Measurements from ENCODE around the gene IL22RA1. TPM values are rescaled to one million over a fixed set of nuclear protein-coding genes. Genes with fewer than 3 reads are reported as not detected.

IL22RA1 gene
- total and polyA plus RNA-seq, 2 of the 8 experiments (the other 6 are each of a cell fraction or from before 2014, with no cell fraction given), result 0.17 to 0.32 TPM

DNA sequence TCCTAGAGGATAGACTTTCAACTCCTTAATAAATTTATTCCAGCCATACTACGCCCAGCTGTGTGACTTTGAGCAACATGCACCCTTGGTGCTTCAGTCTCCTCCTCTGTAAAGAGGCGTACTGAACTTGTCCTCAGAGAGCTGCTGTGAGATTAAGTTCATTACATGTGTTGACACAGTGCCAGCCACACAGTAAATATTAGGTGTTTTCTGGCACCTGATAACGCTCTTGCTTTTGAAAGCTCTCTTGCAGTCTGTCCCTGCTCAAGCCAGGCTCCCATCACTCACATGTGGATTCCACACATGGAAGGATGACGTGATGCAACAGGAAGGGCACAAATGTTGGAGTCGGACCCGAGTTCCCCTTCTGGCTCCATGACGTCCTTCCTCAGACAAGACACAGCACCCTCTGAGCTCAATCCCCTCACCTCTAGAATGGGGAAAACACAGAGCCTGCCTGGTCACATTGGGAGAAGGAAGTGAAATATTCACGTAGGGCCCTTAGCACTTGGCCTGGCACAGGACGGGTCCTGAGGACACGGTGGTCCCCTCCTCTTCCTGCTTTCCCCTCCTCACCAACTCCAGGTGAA is 36.4 kb upstream of the IL22RA1 start (continued):
- TF ChIP-seq RAD21 (IDR thresholded peaks at IDR 0.05 in 1 of 2, conservative IDR thresholded peaks at IDR 0.05 in 1 of 2; ENCODE audit: low read depth in 2 of 2, low read length in 2 of 2) (no peak), CTBP2 (IDR thresholded peaks at IDR 0.05; ENCODE audit: borderline replicate concordance, insufficient read depth, insufficient read length, low read length) (no peak), RFX5 (IDR thresholded peaks at IDR 0.05; ENCODE audit: borderline replicate concordance, low read depth, low read length) (no peak), CBX5 (IDR thresholded peaks at IDR 0.05; ENCODE audit: low read depth, low read length) (no peak), RNF2 (IDR thresholded peaks at IDR 0.05; ENCODE audit: borderline replicate concordance, low read depth, low read length, missing control alignments, poor library complexity, severe bottlenecking) (no peak), NANOG (IDR thresholded peaks at IDR 0.05; ENCODE audit: insufficient read depth, low read depth, low read length, poor library complexity, severe bottlenecking) (no peak)
